Activated CD8-positive, alpha-beta T cell treated with anti-CD3 and anti-CD28 coated beads for 36 hours (primary cell): ENCODE measurements around the gene HEATR1. TPM values are rescaled to one million over a fixed set of nuclear protein-coding genes. Genes with fewer than 3 reads are reported as not detected.
"Not testable (repeated sequence)": the region's sequence is repeated elsewhere in the genome, so short reads cannot be mapped to it uniquely, and the experiment has no call there.

Experiments
- ATAC-seq: fragments of 200-7000 bp; cut with Tn5 transposase; one replicate; pipeline ENCODE4 v1.10.0; 2021; ENCODE audit warnings: mild to moderate bottlenecking, moderate library complexity
- CTCF ChIA-PET: fragments of 350-600 bp; sonication (Branson Sonifier 250); formaldehyde crosslinking; loops from one replicate; lab custom pipeline; 2021; ENCODE audit warnings: antibody characterized with exemption; lab: Charles Lee
- POLR2A ChIA-PET: fragments of 350-600 bp; sonication (Branson Sonifier 250); formaldehyde crosslinking; loops from one replicate; lab custom pipeline; 2021; ENCODE audit warnings: antibody characterized with exemption; lab: Charles Lee
- DNase-seq: peaks from one replicate; pipeline ENCODE4 v3.0.0-alpha.2; 2020
- H3K27ac Mint-ChIP-seq: one replicate; pipeline ENCODE4 v1.8.0; 2021; ENCODE audit warnings: mild to moderate bottlenecking, mixed read lengths
- H3K27me3 Mint-ChIP-seq: one replicate; pipeline ENCODE4 v1.8.0; 2021; ENCODE audit warnings: mixed read lengths
- H3K36me3 Mint-ChIP-seq: one replicate; pipeline ENCODE4 v1.8.0; 2021; ENCODE audit warnings: low read depth, mixed read lengths
- H3K4me1 Mint-ChIP-seq: one replicate; pipeline ENCODE4 v1.8.0; 2021; ENCODE audit warnings: low read depth, mixed read lengths
- H3K4me3 Mint-ChIP-seq: one replicate; pipeline ENCODE4 v1.8.0; 2021; ENCODE audit warnings: mild to moderate bottlenecking, moderate library complexity, mixed read lengths
- H3K9me3 Mint-ChIP-seq: one replicate; pipeline ENCODE4 v1.8.0; 2021; ENCODE audit warnings: mixed read lengths
- CTCF ChIP-seq: fragments of 200-600 bp; IDR thresholded peaks from one replicate; pipeline ENCODE4 v1.8.0; 2022; ENCODE audit warnings: antibody characterized with exemption, mild to moderate bottlenecking
- intact Hi-C: fragments of 100-400 bp; cut with micrococcal nuclease; formaldehyde crosslinking; loops from one replicate; pipeline ENCODE4 v1.10.0; 2022
- total RNA-seq, 2 experiments: library from RNA; stranded (reverse); gene quantifications; one replicate each; pipeline ENCODE4 v1.2.3, GENCODE V29; 2021

HEATR1 gene
- total RNA-seq, 2 experiments from 2014 or later = 80.9 to 81.7 TPM

GRCh38 chr1:236619398-236619797 lies 15.1 kb upstream of the HEATR1 start:
- Mint-ChIP-seq H3K36me3 (no peaks in the 10 kb centered on the region), H3K4me3 (no peak overlapping the region), H3K27ac (no peak overlapping the region), H3K27me3 (peaks cover 39% of the 10 kb centered on the region), H3K4me1 (no peaks in the 10 kb centered on the region), H3K9me3 (peaks cover 7% of the 10 kb centered on the region)
- ChIA-PET CTCF (no interaction called here), POLR2A (no interaction called here)
- TF ChIP-seq CTCF = no peak
- ATAC-seq (no peak), DNase-seq (no peak)
- intact Hi-C loops = no loop called here

- H3K36me3 Mint-ChIP-seq = no peaks in the 10 kb centered on the region
- H3K4me1 Mint-ChIP-seq = no peaks in the 10 kb centered on the region
- DNase-seq (no peak), ATAC-seq (no peak)
- ChIA-PET POLR2A (no interaction called here), CTCF (no interaction called here)
- intact Hi-C loops = no loop called here
- no peak overlapping the region for H3K27ac Mint-ChIP-seq
- H3K4me3 Mint-ChIP-seq = no peak overlapping the region
- TF ChIP-seq CTCF = no peak
- peaks cover 7% of the 10 kb centered on the region for H3K9me3 Mint-ChIP-seq
- peaks cover 36% of the 10 kb centered on the region for H3K27me3 Mint-ChIP-seq
These were observed 14.2 kb upstream of the HEATR1 start for GRCh38 chr1:236618507-236618906.

- intact Hi-C loops = no loop called here
- no peak overlapping the region for H3K4me3 Mint-ChIP-seq
- ChIA-PET CTCF (no interaction called here), POLR2A (interaction anchor here (0.6 kb wide), 1 partner anchor 836 kb away, joined by 3 read pairs; no protein-coding TSS in a partner anchor)
- H3K36me3 Mint-ChIP-seq = no peaks in the 10 kb centered on the region
- DNase-seq (no peak), ATAC-seq (no peak)
- H3K27ac Mint-ChIP-seq = no peak overlapping the region
- H3K9me3 Mint-ChIP-seq = no peaks in the 10 kb centered on the region
- H3K27me3 Mint-ChIP-seq = peaks cover 33% of the 10 kb centered on the region
- no peaks in the 10 kb centered on the region for H3K4me1 Mint-ChIP-seq
- no peak for TF ChIP-seq CTCF
These were observed 11.3 kb upstream of the HEATR1 start for GRCh38 chr1:236615399-236616148.

- Mint-ChIP-seq H3K36me3 (no peaks in the 10 kb centered on the region), H3K27ac (no peak overlapping the region), H3K27me3 (peaks cover 31% of the 10 kb centered on the region), H3K4me1 (no peaks in the 10 kb centered on the region), H3K9me3 (no peaks in the 10 kb centered on the region), H3K4me3 (no peak overlapping the region)
- POLR2A ChIA-PET = no interaction called here
- no peak for TF ChIP-seq CTCF
- CTCF ChIA-PET = no interaction called here
- DNase-seq (no peak), ATAC-seq (no peak)
- intact Hi-C loops = no loop called here
These were observed 8.0 kb upstream of the HEATR1 start for GRCh38 chr1:236612349-236612748.

- no peak overlapping the region for H3K4me3 Mint-ChIP-seq
- no peak for ATAC-seq
- CTCF ChIA-PET = interaction anchor here (1.3 kb wide), 3 partner anchors 10 to 153 kb away, joined by 3 to 5 read pairs (median 3); no protein-coding TSS in a partner anchor
- no peak overlapping the region for H3K27ac Mint-ChIP-seq
- POLR2A ChIA-PET = no interaction called here
- no peaks in the 10 kb centered on the region for H3K36me3 Mint-ChIP-seq
- TF ChIP-seq CTCF = peak; percentile 61
- intact Hi-C loops = no loop called here
- no peaks in the 10 kb centered on the region for H3K9me3 Mint-ChIP-seq
- peaks cover 5% of the 10 kb centered on the region for H3K4me1 Mint-ChIP-seq
- peak; percentile 15 for DNase-seq
- H3K27me3 Mint-ChIP-seq = peaks cover 15% of the 10 kb centered on the region
These were observed 4.8 kb upstream of the HEATR1 start for GRCh38 chr1:236608930-236609726.

GRCh38 chr1:236607597-236607996 lies 3.3 kb upstream of the HEATR1 start:
- ATAC-seq, POLR2A ChIA-PET, H3K9me3 Mint-ChIP-seq, DNase-seq, intact Hi-C loops, H3K27ac Mint-ChIP-seq, H3K36me3 Mint-ChIP-seq, CTCF ChIA-PET, H3K4me3 Mint-ChIP-seq: not testable (repeated sequence)
- Mint-ChIP-seq H3K4me1 (peaks cover 16% of the 10 kb centered on the region), H3K27me3 (peaks cover 15% of the 10 kb centered on the region)
